Nephron (organoid): ENCODE measurements around the gene F13A1.
A peak's percentile ranks its signal among the peaks of the same experiment; 100 is the strongest.

Experiments
- H3K27ac Mint-ChIP-seq, 3 experiments: 2 replicates each; pipeline ENCODE4 v1.8.0; 2020; ENCODE audit warnings: mixed read lengths in 3 of 3, mild to moderate bottlenecking in 2 of 3, moderate library complexity in 1 of 3
- H3K27me3 Mint-ChIP-seq: 2 replicates; pipeline ENCODE4 v1.8.0; 2021; ENCODE audit warnings: low read depth, mild to moderate bottlenecking, moderate library complexity, mixed read lengths
- H3K36me3 Mint-ChIP-seq: 2 replicates; pipeline ENCODE4 v1.8.0; 2020; ENCODE audit warnings: low read depth, mixed read lengths
- H3K4me1 Mint-ChIP-seq: 2 replicates; pipeline ENCODE4 v1.8.0; 2020; ENCODE audit warnings: mixed read lengths
- H3K4me3 Mint-ChIP-seq, 3 experiments: 2 replicates each; pipeline ENCODE4 v1.8.0; 2020; ENCODE audit warnings: mild to moderate bottlenecking in 3 of 3, mixed read lengths in 3 of 3, moderate library complexity in 2 of 3
- H3K9me3 Mint-ChIP-seq: 2 replicates; pipeline ENCODE4 v1.8.0; 2020; ENCODE audit warnings: mixed read lengths
- TF ChIP-seq, protein P1 (sequence below), 3 experiments: fragments of 200-600 bp; sonication (generic); IDR thresholded peaks; one replicate each; pipeline ENCODE4 v1.5.0; 2021; ENCODE audit warnings: antibody characterized with exemption in 3 of 3; ENCODE audit not compliant: unreplicated experiment in 3 of 3

F13A1 gene

DNA sequence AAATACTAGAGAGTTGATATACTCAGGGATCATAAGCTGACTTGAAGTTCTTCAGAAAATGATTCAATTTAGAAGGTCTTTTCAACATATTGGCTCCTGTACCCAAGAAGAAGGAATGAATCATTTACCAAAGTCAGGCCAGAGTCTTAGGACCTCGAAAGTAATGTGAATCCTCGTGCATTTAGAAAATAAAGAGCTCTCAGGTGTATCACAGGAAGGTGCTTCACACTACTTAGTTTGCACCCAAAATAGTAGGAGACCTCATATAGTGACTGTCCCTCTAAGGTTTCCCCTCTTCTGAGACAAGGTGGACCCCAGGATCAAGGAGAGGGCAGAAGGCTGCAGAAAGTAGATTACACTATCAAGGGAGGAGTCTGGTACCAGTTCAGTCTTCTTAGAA is 71.8 kb downstream of the F13A1 start:
- Mint-ChIP-seq H3K27me3 (no peaks in the 10 kb centered on the region), H3K4me1 (peaks cover 19% of the 10 kb centered on the region), H3K36me3 (no peaks in the 10 kb centered on the region), H3K27ac (no peak overlapping the region), H3K4me3 (no peak overlapping the region), H3K9me3 (no peaks in the 10 kb centered on the region)
- TF ChIP-seq, protein P1, sequence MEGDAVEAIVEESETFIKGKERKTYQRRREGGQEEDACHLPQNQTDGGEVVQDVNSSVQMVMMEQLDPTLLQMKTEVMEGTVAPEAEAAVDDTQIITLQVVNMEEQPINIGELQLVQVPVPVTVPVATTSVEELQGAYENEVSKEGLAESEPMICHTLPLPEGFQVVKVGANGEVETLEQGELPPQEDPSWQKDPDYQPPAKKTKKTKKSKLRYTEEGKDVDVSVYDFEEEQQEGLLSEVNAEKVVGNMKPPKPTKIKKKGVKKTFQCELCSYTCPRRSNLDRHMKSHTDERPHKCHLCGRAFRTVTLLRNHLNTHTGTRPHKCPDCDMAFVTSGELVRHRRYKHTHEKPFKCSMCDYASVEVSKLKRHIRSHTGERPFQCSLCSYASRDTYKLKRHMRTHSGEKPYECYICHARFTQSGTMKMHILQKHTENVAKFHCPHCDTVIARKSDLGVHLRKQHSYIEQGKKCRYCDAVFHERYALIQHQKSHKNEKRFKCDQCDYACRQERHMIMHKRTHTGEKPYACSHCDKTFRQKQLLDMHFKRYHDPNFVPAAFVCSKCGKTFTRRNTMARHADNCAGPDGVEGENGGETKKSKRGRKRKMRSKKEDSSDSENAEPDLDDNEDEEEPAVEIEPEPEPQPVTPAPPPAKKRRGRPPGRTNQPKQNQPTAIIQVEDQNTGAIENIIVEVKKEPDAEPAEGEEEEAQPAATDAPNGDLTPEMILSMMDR (IDR thresholded peaks at IDR 0.05; ENCODE audit: unreplicated experiment in 3 of 3), result no peak

DNA sequence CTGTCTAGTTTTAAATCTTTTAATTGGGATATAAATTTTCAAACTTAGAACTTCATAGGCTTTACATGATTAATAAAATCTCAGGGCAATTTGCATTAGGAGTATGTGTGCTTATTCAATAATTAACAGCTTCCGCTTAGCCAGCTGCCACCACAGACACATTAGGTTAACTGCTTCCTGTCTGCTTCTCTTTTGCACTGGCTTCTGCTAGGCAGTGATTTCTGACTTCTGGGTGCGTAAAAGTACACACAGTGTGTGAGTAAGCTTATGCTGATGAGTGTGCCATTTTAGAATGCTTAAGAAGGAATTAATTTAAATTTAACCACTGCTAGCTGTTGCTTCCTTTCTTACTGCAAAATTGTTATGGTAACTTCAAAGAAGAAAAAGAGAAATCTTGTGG is 73.9 kb downstream of the F13A1 start:
- H3K4me3 Mint-ChIP-seq, result no peak overlapping the region
- H3K9me3 Mint-ChIP-seq, result no peaks in the 10 kb centered on the region
- H3K27ac Mint-ChIP-seq, result peak overlapping the region in 2 of 3 experiments; percentile 29 to 40
- peaks cover 19% of the 10 kb centered on the region for H3K4me1 Mint-ChIP-seq
- no peaks in the 10 kb centered on the region for H3K36me3 Mint-ChIP-seq
- TF ChIP-seq, protein P1 (IDR thresholded peaks at IDR 0.05; ENCODE audit: unreplicated experiment in 3 of 3), result no peak
- peaks cover 3% of the 10 kb centered on the region for H3K27me3 Mint-ChIP-seq

DNA sequence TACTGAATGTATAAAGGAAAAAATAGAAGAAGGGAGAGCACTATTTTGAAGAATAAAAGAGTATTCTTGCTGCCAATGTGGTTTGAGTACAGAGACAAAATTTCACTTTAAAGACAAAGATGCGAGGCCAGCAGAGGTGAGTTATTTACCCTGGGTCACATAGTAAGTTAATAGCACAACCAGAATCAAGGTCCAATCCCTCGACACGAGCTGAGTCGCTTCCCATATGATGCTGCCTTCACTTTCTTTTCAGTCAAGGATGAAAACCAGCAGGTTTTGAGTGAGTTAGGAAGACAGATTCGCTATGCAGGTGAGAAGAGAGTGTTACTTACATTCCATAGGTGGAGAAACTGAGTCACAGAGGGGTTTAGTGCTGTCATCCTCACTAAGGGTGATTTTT is 75.8 kb downstream of the F13A1 start:
- Mint-ChIP-seq H3K4me3 (no peak overlapping the region), H3K4me1 (peaks cover 15% of the 10 kb centered on the region), H3K36me3 (no peaks in the 10 kb centered on the region), H3K9me3 (no peaks in the 10 kb centered on the region), H3K27me3 (peaks cover 5% of the 10 kb centered on the region), H3K27ac (peak overlapping the region in 1 of 3 experiments; percentile 30)
- TF ChIP-seq, protein P1 (IDR thresholded peaks at IDR 0.05; ENCODE audit: unreplicated experiment in 3 of 3), result no peak

DNA sequence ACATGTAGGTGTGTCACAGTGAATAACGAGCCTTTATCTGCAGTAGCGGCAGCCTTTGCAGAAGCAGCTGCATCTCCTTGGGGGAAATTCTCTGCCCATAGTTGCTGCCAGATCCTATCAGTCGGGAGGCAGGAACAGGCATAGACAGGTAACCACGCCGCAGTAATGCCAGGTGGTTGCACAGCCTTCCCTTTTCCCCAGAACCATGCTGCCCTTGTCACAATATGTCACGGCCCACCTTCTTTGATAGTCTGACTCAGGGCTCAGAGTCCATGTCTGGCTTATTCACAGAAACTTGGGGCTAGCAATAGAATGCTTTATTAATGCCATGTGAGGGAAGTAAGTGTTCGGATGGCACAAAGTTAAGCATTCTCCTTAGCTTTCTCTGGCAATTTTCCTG is 76.6 kb downstream of the F13A1 start:
- H3K4me1 Mint-ChIP-seq, result peaks cover 15% of the 10 kb centered on the region
- no peak overlapping the region for H3K4me3 Mint-ChIP-seq
- H3K9me3 Mint-ChIP-seq, result no peaks in the 10 kb centered on the region
- H3K36me3 Mint-ChIP-seq, result no peaks in the 10 kb centered on the region
- peaks cover 7% of the 10 kb centered on the region for H3K27me3 Mint-ChIP-seq
- H3K27ac Mint-ChIP-seq, result peak overlapping the region in 1 of 3 experiments; percentile 30
- TF ChIP-seq, protein P1 (IDR thresholded peaks at IDR 0.05; ENCODE audit: unreplicated experiment in 3 of 3), result no peak

DNA sequence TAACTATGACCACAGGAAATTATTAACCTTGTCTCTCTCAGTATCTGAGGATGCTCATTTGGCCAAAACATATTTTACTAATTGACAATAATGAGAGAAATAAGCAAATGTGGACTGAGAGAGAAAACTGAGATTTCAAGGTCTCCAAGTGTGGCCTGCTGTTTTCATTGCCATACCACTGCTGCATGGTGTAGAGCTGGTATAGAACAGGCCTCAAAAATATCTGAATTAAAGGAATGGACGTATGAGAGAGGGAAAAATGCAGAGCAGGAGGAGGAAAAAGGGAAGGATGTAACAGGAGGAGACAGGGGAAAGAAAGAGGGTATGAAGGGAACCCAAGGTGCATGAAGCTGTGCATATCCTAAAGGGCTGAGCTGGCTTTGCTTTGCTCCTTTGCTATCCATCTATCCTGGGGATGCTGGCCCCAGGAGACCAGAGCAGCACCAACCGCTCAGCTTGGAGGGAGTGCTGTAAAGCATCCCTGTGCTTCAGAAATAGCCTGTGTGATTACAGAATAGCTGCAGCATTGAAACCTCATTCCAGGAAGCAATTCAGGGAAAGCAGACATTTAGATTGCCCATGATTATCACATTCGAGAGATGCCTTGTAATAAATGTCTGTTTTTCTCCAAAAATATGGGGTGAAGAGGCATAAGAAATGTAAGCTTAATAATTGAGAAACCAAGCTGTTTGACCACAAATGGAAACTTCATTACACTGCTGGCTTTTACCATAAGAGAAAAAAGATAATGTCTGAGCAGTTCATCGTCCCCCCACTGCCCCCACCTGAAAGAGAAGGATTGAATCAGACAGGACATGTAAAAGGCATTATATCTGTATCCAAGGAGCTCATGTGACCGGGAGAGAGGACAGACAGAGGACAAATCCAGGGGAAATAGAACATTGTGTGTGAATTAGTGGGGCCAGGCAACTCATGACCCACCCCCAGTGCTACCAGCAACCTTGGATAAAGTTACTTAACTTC is 80.6 kb downstream of the F13A1 start:
- H3K9me3 Mint-ChIP-seq, result peaks cover 3% of the 10 kb centered on the region
- H3K36me3 Mint-ChIP-seq, result no peaks in the 10 kb centered on the region
- no peak overlapping the region for H3K4me3 Mint-ChIP-seq
- H3K4me1 Mint-ChIP-seq, result no peaks in the 10 kb centered on the region
- peaks cover 7% of the 10 kb centered on the region for H3K27me3 Mint-ChIP-seq
- TF ChIP-seq, protein P1 (IDR thresholded peaks at IDR 0.05; ENCODE audit: unreplicated experiment in 3 of 3), result no peak
- no peak overlapping the region for H3K27ac Mint-ChIP-seq
